ENCODE results near the gene GRK4. TPM values are rescaled to one million over a fixed set of nuclear protein-coding genes. Genes with fewer than 3 reads are reported as not detected.

GRK4 gene
- polyA plus RNA-seq, 1 of the 3 experiments (the other 2 are of a cell fraction), result 2.7 TPM

GRCh38 chr4:3074078-3074845, 110.9 kb downstream of the GRK4 start, which contains the start of the genes HTT and HTT-AS (continued):
- TF ChIP-seq, protein P1, sequence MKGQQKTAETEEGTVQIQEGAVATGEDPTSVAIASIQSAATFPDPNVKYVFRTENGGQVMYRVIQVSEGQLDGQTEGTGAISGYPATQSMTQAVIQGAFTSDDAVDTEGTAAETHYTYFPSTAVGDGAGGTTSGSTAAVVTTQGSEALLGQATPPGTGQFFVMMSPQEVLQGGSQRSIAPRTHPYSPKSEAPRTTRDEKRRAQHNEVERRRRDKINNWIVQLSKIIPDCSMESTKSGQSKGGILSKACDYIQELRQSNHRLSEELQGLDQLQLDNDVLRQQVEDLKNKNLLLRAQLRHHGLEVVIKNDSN (IDR thresholded peaks at IDR 0.05; ENCODE audit: borderline replicate concordance, low read depth), result no peak
- TF ChIP-seq, protein P2, sequence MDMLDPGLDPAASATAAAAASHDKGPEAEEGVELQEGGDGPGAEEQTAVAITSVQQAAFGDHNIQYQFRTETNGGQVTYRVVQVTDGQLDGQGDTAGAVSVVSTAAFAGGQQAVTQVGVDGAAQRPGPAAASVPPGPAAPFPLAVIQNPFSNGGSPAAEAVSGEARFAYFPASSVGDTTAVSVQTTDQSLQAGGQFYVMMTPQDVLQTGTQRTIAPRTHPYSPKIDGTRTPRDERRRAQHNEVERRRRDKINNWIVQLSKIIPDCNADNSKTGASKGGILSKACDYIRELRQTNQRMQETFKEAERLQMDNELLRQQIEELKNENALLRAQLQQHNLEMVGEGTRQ (IDR thresholded peaks at IDR 0.05; ENCODE audit: borderline replicate concordance, low read depth, low read length), result no peak
- TF ChIP-seq RAD21 (IDR thresholded peaks at IDR 0.05; ENCODE audit: low read length) (no peak), FOXM1 (IDR thresholded peaks at IDR 0.05; ENCODE audit: low read depth) (no peak), RCOR1 (IDR thresholded peaks at IDR 0.05; ENCODE audit: low read length) (no peak), SIN3A (IDR thresholded peaks at IDR 0.05; ENCODE audit: borderline replicate concordance, low read depth, low read length) (no peak)

- Histone ChIP-seq H3K9ac (peak overlapping the region; percentile 98), H3K36me3 (replicated peaks in 1 of 2; ENCODE audit: control insufficient read depth in 1 of 2, insufficient read depth in 2 of 2, low read length in 1 of 2) (no peaks in the 10 kb centered on the region), H3K9me2 (no peaks in the 10 kb centered on the region), H3K27me3 (ENCODE audit: insufficient read depth) (no peaks in the 10 kb centered on the region), H2AFZ (ENCODE audit: low read depth) (peak overlapping the region; percentile 96), H3K4me1 (ENCODE audit: control insufficient read depth in 1 of 2, insufficient read depth in 2 of 2, low read depth in 1 of 2, low read length in 1 of 2) (peaks cover 6 to 15% of the 10 kb centered on the region in 2 experiments; a peak in 3 of 4 replicates), H3K79me2 (ENCODE audit: insufficient read depth) (peaks cover 49% of the 10 kb centered on the region), H3F3A (replicated peaks; ENCODE audit: insufficient read depth) (peaks cover 8% of the 10 kb centered on the region), H3K9me3 (no peaks in the 10 kb centered on the region), H3K4me3 (ENCODE audit: low read depth in 2 of 2, low read length in 1 of 2) (peak overlapping the region; percentile 85 to 93), H3K27ac (ENCODE audit: low read depth in 2 of 2, low read length in 1 of 2) (peak overlapping the region; percentile 85 to 96), H4K20me1 (ENCODE audit: insufficient read depth) (peaks cover 45% of the 10 kb centered on the region), H3K4me2 (peak overlapping the region; percentile 89)
- peak; percentile 74 for DNase-seq
- ChIA-PET POLR2A (interaction anchor here (0.7 kb wide), 1 partner anchor 15 kb away, joined by 3 read pairs; no protein-coding TSS in a partner anchor), CTCF (interaction anchor here (0.7 kb wide), 1 partner anchor 26 kb away, joined by 3 read pairs; no protein-coding TSS in a partner anchor)
- 0% methylated on average over 16 of the region's 60 CpGs for WGBS (ENCODE audit: low lambda C conversion rate)
- TF ChIP-seq RXRA (IDR thresholded peaks at IDR 0.05; ENCODE audit: borderline replicate concordance, low read depth) (no peak), NFIC (IDR thresholded peaks at IDR 0.05; ENCODE audit: borderline replicate concordance) (no peak), POLR2AphosphoS5 (IDR thresholded peaks at IDR 0.05; ENCODE audit: low read depth, low read length) (peak; percentile 47; the same call in 1 of the 2 replicates), GATA2 (CRISPR knock-in tag; IDR thresholded peaks at IDR 0.05) (no peak), MEF2A (IDR thresholded peaks at IDR 0.05; ENCODE audit: borderline replicate concordance, low read depth) (no peak), RAD21 (IDR thresholded peaks at IDR 0.05; ENCODE audit: low read length) (no peak), ZBTB33 (IDR thresholded peaks at IDR 0.05; ENCODE audit: borderline replicate concordance, low read depth) (peak; percentile 62; the same call in 1 of the 2 replicates), GABPA (IDR thresholded peaks at IDR 0.05; ENCODE audit: low read depth) (no peak), FOSL2 (IDR thresholded peaks at IDR 0.05; ENCODE audit: borderline replicate concordance, low read depth) (no peak), RCOR1 (IDR thresholded peaks at IDR 0.05; ENCODE audit: low read length) (no peak), CHD2 (IDR thresholded peaks at IDR 0.05; ENCODE audit: low read length, partially characterized antibody) (peak; percentile 95), FOXJ3 (CRISPR knock-in tag; IDR thresholded peaks at IDR 0.05) (no peak), PBX3 (IDR thresholded peaks at IDR 0.05) (no peak)
- TF ChIP-seq, protein P2 (IDR thresholded peaks at IDR 0.05; ENCODE audit: borderline replicate concordance, low read depth, low read length), result no peak
- TF ChIP-seq, protein P3, sequence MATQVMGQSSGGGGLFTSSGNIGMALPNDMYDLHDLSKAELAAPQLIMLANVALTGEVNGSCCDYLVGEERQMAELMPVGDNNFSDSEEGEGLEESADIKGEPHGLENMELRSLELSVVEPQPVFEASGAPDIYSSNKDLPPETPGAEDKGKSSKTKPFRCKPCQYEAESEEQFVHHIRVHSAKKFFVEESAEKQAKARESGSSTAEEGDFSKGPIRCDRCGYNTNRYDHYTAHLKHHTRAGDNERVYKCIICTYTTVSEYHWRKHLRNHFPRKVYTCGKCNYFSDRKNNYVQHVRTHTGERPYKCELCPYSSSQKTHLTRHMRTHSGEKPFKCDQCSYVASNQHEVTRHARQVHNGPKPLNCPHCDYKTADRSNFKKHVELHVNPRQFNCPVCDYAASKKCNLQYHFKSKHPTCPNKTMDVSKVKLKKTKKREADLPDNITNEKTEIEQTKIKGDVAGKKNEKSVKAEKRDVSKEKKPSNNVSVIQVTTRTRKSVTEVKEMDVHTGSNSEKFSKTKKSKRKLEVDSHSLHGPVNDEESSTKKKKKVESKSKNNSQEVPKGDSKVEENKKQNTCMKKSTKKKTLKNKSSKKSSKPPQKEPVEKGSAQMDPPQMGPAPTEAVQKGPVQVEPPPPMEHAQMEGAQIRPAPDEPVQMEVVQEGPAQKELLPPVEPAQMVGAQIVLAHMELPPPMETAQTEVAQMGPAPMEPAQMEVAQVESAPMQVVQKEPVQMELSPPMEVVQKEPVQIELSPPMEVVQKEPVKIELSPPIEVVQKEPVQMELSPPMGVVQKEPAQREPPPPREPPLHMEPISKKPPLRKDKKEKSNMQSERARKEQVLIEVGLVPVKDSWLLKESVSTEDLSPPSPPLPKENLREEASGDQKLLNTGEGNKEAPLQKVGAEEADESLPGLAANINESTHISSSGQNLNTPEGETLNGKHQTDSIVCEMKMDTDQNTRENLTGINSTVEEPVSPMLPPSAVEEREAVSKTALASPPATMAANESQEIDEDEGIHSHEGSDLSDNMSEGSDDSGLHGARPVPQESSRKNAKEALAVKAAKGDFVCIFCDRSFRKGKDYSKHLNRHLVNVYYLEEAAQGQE (IDR thresholded peaks at IDR 0.05; ENCODE audit: low read depth, low read length), result no peak
These were observed 111.7 kb downstream of the GRK4 start for GRCh38 chr4:3074846-3075651.
